WTC11 (cell line): ENCODE data around the gene MRPL14. TPM values are rescaled to one million over a fixed set of nuclear protein-coding genes. Genes with fewer than 3 reads are reported as not detected.

Source experiments
- ATAC-seq: fragments of 200-7000 bp; cut with Tn5 transposase; 2 replicates; pipeline ENCODE4 v1.10.0; 2021; ENCODE audit warnings: mild to moderate bottlenecking, moderate library complexity
- CTCF ChIA-PET: fragments of 300-600 bp; sonication (Branson Sonifier 250); formaldehyde crosslinking; loops from one replicate; lab custom pipeline; 2021; ENCODE audit warnings: antibody characterized with exemption; lab: Charles Lee
- POLR2A ChIA-PET: fragments of 350-600 bp; sonication (Branson Sonifier 250); formaldehyde crosslinking; loops from one replicate; lab custom pipeline; 2021; ENCODE audit warnings: antibody characterized with exemption; lab: Charles Lee
- DNase-seq: peaks from one replicate; pipeline ENCODE4 v3.0.0; 2021; ENCODE audit warnings: low spot score
- H3K27ac Mint-ChIP-seq: 2 replicates; pipeline ENCODE4 v1.8.0; 2021; ENCODE audit warnings: mixed read lengths
- H3K27me3 Mint-ChIP-seq: 2 replicates; pipeline ENCODE4 v1.8.0; 2021; ENCODE audit warnings: low read depth, mild to moderate bottlenecking, moderate library complexity, mixed read lengths
- H3K36me3 Mint-ChIP-seq: 2 replicates; pipeline ENCODE4 v1.8.0; 2021; ENCODE audit warnings: mixed read lengths
- H3K4me1 Mint-ChIP-seq: 2 replicates; pipeline ENCODE4 v1.8.0; 2022; ENCODE audit warnings: mixed read lengths
- H3K4me3 Mint-ChIP-seq: 2 replicates; pipeline ENCODE4 v1.8.0; 2021; ENCODE audit warnings: mild to moderate bottlenecking, moderate library complexity, mixed read lengths
- H3K9me3 Mint-ChIP-seq: 2 replicates; pipeline ENCODE4 v1.8.0; 2021; ENCODE audit warnings: mixed read lengths
- ARID4B ChIP-seq: sonication (generic); formaldehyde crosslinking; IDR thresholded peaks from 2 replicates; pipeline ENCODE4 v1.8.0; 2023; ENCODE audit warnings: missing genetic modification reagents, mild to moderate bottlenecking, borderline replicate concordance
- ATF1 ChIP-seq: sonication (generic); formaldehyde crosslinking; IDR thresholded peaks from 2 replicates; pipeline ENCODE4 v1.8.1; 2023; ENCODE audit warnings: mild to moderate bottlenecking, moderate library complexity, missing genetic modification reagents
- CBFB ChIP-seq: sonication (generic); formaldehyde crosslinking; IDR thresholded peaks from 2 replicates; pipeline ENCODE4 v1.8.1; 2022; ENCODE audit warnings: mild to moderate bottlenecking, low read depth, missing genetic modification reagents
- CREB1 ChIP-seq: sonication (generic); formaldehyde crosslinking; IDR thresholded peaks from 2 replicates; pipeline ENCODE4 v1.8.0; 2023; ENCODE audit warnings: mild to moderate bottlenecking, missing genetic modification reagents
- E2F1 ChIP-seq: sonication (generic); formaldehyde crosslinking; IDR thresholded peaks from 2 replicates; pipeline ENCODE4 v1.8.0; 2022; ENCODE audit warnings: mild to moderate bottlenecking, missing genetic modification reagents
- FOXP1 ChIP-seq: sonication (generic); formaldehyde crosslinking; IDR thresholded peaks from 2 replicates; pipeline ENCODE4 v1.8.0; 2022; ENCODE audit warnings: missing genetic modification reagents, mild to moderate bottlenecking, moderate library complexity, borderline replicate concordance
- GRHL2 ChIP-seq: fragments of 250-450 bp; sonication (Bioruptor Pico); IDR thresholded peaks from 2 replicates; pipeline ENCODE4 v1.8.0; 2022; ENCODE audit warnings: mild to moderate bottlenecking, moderate library complexity; ENCODE audit not compliant: insufficient replicate concordance, severe bottlenecking
- IRF2 ChIP-seq: sonication (generic); formaldehyde crosslinking; IDR thresholded peaks from 2 replicates; pipeline ENCODE4 v1.8.0; 2022; ENCODE audit warnings: low read depth, missing genetic modification reagents, borderline replicate concordance
- JAZF1 ChIP-seq: fragments of 250-450 bp; sonication (Bioruptor Pico); IDR thresholded peaks from 2 replicates; pipeline ENCODE4 v1.9.0; 2021; ENCODE audit warnings: moderate library complexity, mild to moderate bottlenecking, inconsistent platforms
- NFE2L1 ChIP-seq: sonication (generic); formaldehyde crosslinking; IDR thresholded peaks from 2 replicates; pipeline ENCODE4 v1.8.1; 2023; ENCODE audit warnings: missing genetic modification reagents
- SOX15 ChIP-seq: fragments of 250-450 bp; sonication (Bioruptor Pico); IDR thresholded peaks from 2 replicates; pipeline ENCODE4 v1.9.0; 2021; ENCODE audit warnings: mild to moderate bottlenecking
- SP1 ChIP-seq: sonication (generic); formaldehyde crosslinking; conservative IDR thresholded peaks from 2 replicates; pipeline ENCODE4 v1.8.1; 2022; ENCODE audit warnings: missing genetic modification reagents
- TP53 ChIP-seq: sonication (generic); formaldehyde crosslinking; IDR thresholded peaks from 2 replicates; pipeline ENCODE4 v1.8.1; 2023; ENCODE audit warnings: mild to moderate bottlenecking, missing genetic modification reagents
- ZBTB21 ChIP-seq: sonication (generic); formaldehyde crosslinking; IDR thresholded peaks from 2 replicates; pipeline ENCODE4 v1.8.1; 2023; ENCODE audit warnings: mild to moderate bottlenecking, missing genetic modification reagents, borderline replicate concordance
- ZMAT4 ChIP-seq: fragments of 250-450 bp; sonication (Bioruptor Pico); IDR thresholded peaks from 2 replicates; pipeline ENCODE4 v1.9.0; 2021; ENCODE audit warnings: mild to moderate bottlenecking
- ZNF532 ChIP-seq: fragments of 250-450 bp; sonication (Bioruptor Pico); IDR thresholded peaks from 2 replicates; pipeline ENCODE4 v1.9.0; 2021; ENCODE audit warnings: mild to moderate bottlenecking, borderline replicate concordance
- ZNF671 ChIP-seq: fragments of 250-450 bp; sonication (Bioruptor Pico); IDR thresholded peaks from 2 replicates; pipeline ENCODE4 v1.8.0; 2021; ENCODE audit warnings: mild to moderate bottlenecking
- total RNA-seq: library from RNA; stranded (reverse); gene quantifications from 3 replicates; pipeline ENCODE4 v1.2.3, GENCODE V29; 2021
- TF ChIP-seq, protein P1 (sequence below): sonication (generic); formaldehyde crosslinking; IDR thresholded peaks from 2 replicates; pipeline ENCODE4 v1.8.0; 2023; ENCODE audit warnings: mild to moderate bottlenecking, missing genetic modification reagents
- TF ChIP-seq, protein P2 (sequence below): sonication (generic); formaldehyde crosslinking; IDR thresholded peaks from 2 replicates; pipeline ENCODE4 v1.8.1; 2022; ENCODE audit warnings: mild to moderate bottlenecking, missing genetic modification reagents, moderate library complexity, borderline replicate concordance
- TF ChIP-seq, protein P3 (sequence below): fragments of 200-600 bp; IDR thresholded peaks from 2 replicates; pipeline ENCODE4 v1.8.0; 2022; ENCODE audit warnings: antibody characterized with exemption

Gene MRPL14
- total RNA-seq, 1 experiment from 2014 or later = 74.2 TPM

DNA sequence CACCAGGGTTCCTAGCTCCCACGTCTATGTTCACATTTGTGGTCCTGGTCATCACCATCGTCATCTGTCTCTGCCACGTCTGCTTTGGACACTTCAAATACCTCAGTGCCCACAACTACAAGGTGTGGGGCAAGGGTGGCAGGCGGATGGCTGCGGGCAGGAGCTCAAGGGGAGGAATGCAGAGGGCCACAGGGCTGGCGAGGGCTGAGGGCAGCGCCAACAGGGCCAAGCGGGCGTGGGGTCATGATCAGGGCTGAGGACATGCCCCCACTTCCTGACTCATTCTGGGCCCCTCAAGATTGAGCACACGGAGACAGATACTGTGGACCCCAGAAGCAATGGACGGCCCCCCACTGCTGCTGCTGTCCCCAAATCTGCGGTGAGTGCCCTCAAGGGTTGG is 26.8 kb upstream of the MRPL14 start:
- H3K4me1 Mint-ChIP-seq = peaks cover 29% of the 10 kb centered on the region
- no peak overlapping the region for H3K27ac Mint-ChIP-seq
- no peak overlapping the region for H3K4me3 Mint-ChIP-seq
- DNase-seq (no peak), ATAC-seq (no peak)
- CTCF ChIA-PET = interaction anchor here (0.7 to 4.1 kb wide), 3 partner anchors 18 to 81 kb away, joined by 3 to 18 read pairs (median 3); no protein-coding TSS in a partner anchor
- peaks cover 14% of the 10 kb centered on the region for H3K36me3 Mint-ChIP-seq
- H3K27me3 Mint-ChIP-seq = no peaks in the 10 kb centered on the region
- no peaks in the 10 kb centered on the region for H3K9me3 Mint-ChIP-seq
- POLR2A ChIA-PET = no interaction called here
- TF ChIP-seq JAZF1 (no peak), CREB1 (CRISPR knock-in tag) (no peak), ZNF532 (CRISPR knock-in tag) (no peak), ZNF671 (CRISPR knock-in tag) (no peak), ZMAT4 (CRISPR knock-in tag) (no peak), SOX15 (CRISPR knock-in tag) (no peak), TP53 (CRISPR knock-in tag) (no peak), SP1 (CRISPR knock-in tag) (no peak), ATF1 (CRISPR knock-in tag) (no peak), ZBTB21 (CRISPR knock-in tag) (no peak), NFE2L1 (CRISPR knock-in tag) (no peak), CBFB (no peak), GRHL2 (CRISPR knock-in tag) (no peak), IRF2 (CRISPR knock-in tag) (no peak), E2F1 (CRISPR knock-in tag) (no peak), FOXP1 (CRISPR knock-in tag) (no peak), ARID4B (CRISPR knock-in tag) (no peak)
- TF ChIP-seq, protein P1, sequence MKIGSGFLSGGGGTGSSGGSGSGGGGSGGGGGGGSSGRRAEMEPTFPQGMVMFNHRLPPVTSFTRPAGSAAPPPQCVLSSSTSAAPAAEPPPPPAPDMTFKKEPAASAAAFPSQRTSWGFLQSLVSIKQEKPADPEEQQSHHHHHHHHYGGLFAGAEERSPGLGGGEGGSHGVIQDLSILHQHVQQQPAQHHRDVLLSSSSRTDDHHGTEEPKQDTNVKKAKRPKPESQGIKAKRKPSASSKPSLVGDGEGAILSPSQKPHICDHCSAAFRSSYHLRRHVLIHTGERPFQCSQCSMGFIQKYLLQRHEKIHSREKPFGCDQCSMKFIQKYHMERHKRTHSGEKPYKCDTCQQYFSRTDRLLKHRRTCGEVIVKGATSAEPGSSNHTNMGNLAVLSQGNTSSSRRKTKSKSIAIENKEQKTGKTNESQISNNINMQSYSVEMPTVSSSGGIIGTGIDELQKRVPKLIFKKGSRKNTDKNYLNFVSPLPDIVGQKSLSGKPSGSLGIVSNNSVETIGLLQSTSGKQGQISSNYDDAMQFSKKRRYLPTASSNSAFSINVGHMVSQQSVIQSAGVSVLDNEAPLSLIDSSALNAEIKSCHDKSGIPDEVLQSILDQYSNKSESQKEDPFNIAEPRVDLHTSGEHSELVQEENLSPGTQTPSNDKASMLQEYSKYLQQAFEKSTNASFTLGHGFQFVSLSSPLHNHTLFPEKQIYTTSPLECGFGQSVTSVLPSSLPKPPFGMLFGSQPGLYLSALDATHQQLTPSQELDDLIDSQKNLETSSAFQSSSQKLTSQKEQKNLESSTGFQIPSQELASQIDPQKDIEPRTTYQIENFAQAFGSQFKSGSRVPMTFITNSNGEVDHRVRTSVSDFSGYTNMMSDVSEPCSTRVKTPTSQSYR (CRISPR knock-in tag) = no peak
- TF ChIP-seq, protein P2, sequence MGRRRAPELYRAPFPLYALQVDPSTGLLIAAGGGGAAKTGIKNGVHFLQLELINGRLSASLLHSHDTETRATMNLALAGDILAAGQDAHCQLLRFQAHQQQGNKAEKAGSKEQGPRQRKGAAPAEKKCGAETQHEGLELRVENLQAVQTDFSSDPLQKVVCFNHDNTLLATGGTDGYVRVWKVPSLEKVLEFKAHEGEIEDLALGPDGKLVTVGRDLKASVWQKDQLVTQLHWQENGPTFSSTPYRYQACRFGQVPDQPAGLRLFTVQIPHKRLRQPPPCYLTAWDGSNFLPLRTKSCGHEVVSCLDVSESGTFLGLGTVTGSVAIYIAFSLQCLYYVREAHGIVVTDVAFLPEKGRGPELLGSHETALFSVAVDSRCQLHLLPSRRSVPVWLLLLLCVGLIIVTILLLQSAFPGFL = no peak
- TF ChIP-seq, protein P3, sequence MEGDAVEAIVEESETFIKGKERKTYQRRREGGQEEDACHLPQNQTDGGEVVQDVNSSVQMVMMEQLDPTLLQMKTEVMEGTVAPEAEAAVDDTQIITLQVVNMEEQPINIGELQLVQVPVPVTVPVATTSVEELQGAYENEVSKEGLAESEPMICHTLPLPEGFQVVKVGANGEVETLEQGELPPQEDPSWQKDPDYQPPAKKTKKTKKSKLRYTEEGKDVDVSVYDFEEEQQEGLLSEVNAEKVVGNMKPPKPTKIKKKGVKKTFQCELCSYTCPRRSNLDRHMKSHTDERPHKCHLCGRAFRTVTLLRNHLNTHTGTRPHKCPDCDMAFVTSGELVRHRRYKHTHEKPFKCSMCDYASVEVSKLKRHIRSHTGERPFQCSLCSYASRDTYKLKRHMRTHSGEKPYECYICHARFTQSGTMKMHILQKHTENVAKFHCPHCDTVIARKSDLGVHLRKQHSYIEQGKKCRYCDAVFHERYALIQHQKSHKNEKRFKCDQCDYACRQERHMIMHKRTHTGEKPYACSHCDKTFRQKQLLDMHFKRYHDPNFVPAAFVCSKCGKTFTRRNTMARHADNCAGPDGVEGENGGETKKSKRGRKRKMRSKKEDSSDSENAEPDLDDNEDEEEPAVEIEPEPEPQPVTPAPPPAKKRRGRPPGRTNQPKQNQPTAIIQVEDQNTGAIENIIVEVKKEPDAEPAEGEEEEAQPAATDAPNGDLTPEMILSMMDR = no peak
